HG02623 (cell line): ENCODE measurements around the gene PSPN.
A peak's percentile ranks its signal among the peaks of the same experiment; 100 is the strongest.
"Not testable (repeated sequence)": the region's sequence is repeated elsewhere in the genome, so short reads cannot be mapped to it uniquely, and the experiment has no call there.

ENCODE experiments used
- ATAC-seq: cut with Tn5 transposase; IDR thresholded peaks from one replicate; pipeline ENCODE4 v1.9.1; 2021; ENCODE audit warnings: moderate library complexity; ENCODE audit not compliant: unreplicated experiment

PSPN gene

GRCh38 chr19:6402837-6403608, 27.3 kb upstream of the PSPN start:
- no peak for ATAC-seq

GRCh38 chr19:6402058-6402457, 26.3 kb upstream of the PSPN start:
- ATAC-seq, result no peak

GRCh38 chr19:6400062-6400944, 24.6 kb upstream of the PSPN start:
- ATAC-seq, result not testable (repeated sequence)

GRCh38 chr19:6396305-6396704, 20.6 kb upstream of the PSPN start:
- ATAC-seq, result no peak

GRCh38 chr19:6394831-6395230, 19.1 kb upstream of the PSPN start:
- no peak for ATAC-seq

GRCh38 chr19:6393983-6394412, 18.3 kb upstream of the PSPN start:
- no peak for ATAC-seq

GRCh38 chr19:6393074-6393982, 17.6 kb upstream of the PSPN start, which contains the start of gene GTF2F1:
Gene GTF2F1 (minus strand): TSS chr19:6393164. CDS start chr19:6392995, 169 bp downstream.
- ATAC-seq, result peak; percentile 79

- ATAC-seq, result no peak
Observed at GRCh38 chr19:6392221-6393073, 16.7 kb upstream of the PSPN start.

- ATAC-seq, result no peak
Observed at GRCh38 chr19:6387372-6387771, 11.6 kb upstream of the PSPN start.

GRCh38 chr19:6384381-6384780, 8.6 kb upstream of the PSPN start:
- no peak for ATAC-seq

- ATAC-seq, result no peak
Observed at GRCh38 chr19:6383188-6383587, 7.5 kb upstream of the PSPN start.

GRCh38 chr19:6381030-6381750, 5.5 kb upstream of the PSPN start:
- ATAC-seq, result no peak

- ATAC-seq, result no peak
Observed at GRCh38 chr19:6379744-6380143, 4.0 kb upstream of the PSPN start.

- ATAC-seq, result no peak
Observed at GRCh38 chr19:6378486-6378885, 2.8 kb upstream of the PSPN start.

- no peak for ATAC-seq
Observed at GRCh38 chr19:6378041-6378440, 2.3 kb upstream of the PSPN start.

GRCh38 chr19:6376512-6377190, 918 bp upstream of the PSPN start:
- no peak for ATAC-seq

- no peak for ATAC-seq
Observed at GRCh38 chr19:6374711-6375410, 872 bp downstream of the PSPN start.

- ATAC-seq, result no peak
Observed at GRCh38 chr19:6374161-6374709, 1.5 kb downstream of the PSPN start.
